Calu3 (cell line): ENCODE measurements around the gene SLC66A2. TPM values are rescaled to one million over a fixed set of nuclear protein-coding genes. Genes with fewer than 3 reads are reported as not detected.

ENCODE experiments used
- BruUV-seq: library from RNA; stranded (reverse); fragments of 400-500 nt; replicated peaks from 2 replicates; lab custom pipeline; 2021; lab: Mats Ljungman, UMichigan
- CTCF ChIA-PET: fragments of 300-600 bp; sonication (Branson Sonifier 250); formaldehyde crosslinking; loops from one replicate; lab custom pipeline; 2022; ENCODE audit warnings: antibody characterized with exemption; lab: Charles Lee
- DNase-seq: peaks from one replicate; pipeline ENCODE4 v3.0.0; 2022
- H3K27ac Mint-ChIP-seq: one replicate; pipeline ENCODE4 v1.8.0; 2022; ENCODE audit warnings: mixed read lengths; ENCODE audit not compliant: unreplicated experiment
- H3K27me3 Mint-ChIP-seq: one replicate; pipeline ENCODE4 v1.8.0; 2022; ENCODE audit warnings: mixed read lengths; ENCODE audit not compliant: unreplicated experiment
- H3K36me3 Mint-ChIP-seq: one replicate; pipeline ENCODE4 v1.8.0; 2022; ENCODE audit warnings: mild to moderate bottlenecking, moderate library complexity, mixed read lengths; ENCODE audit not compliant: insufficient read depth, unreplicated experiment
- H3K4me1 Mint-ChIP-seq: one replicate; pipeline ENCODE4 v1.8.0; 2022; ENCODE audit warnings: mild to moderate bottlenecking, low read depth, mixed read lengths; ENCODE audit not compliant: unreplicated experiment
- H3K4me3 Mint-ChIP-seq: one replicate; pipeline ENCODE4 v1.8.0; 2022; ENCODE audit warnings: mild to moderate bottlenecking, low read depth, moderate library complexity, mixed read lengths; ENCODE audit not compliant: unreplicated experiment
- H3K9me3 Mint-ChIP-seq: one replicate; pipeline ENCODE4 v1.8.0; 2022; ENCODE audit warnings: low read depth, mixed read lengths; ENCODE audit not compliant: unreplicated experiment
- CTCF ChIP-seq: fragments of 200-600 bp; IDR thresholded peaks from one replicate; pipeline ENCODE4 v1.8.0; 2022; ENCODE audit warnings: antibody characterized with exemption; ENCODE audit not compliant: unreplicated experiment
- intact Hi-C: fragments of 100-400 bp; cut with micrococcal nuclease; formaldehyde crosslinking; loops from one replicate; pipeline ENCODE4 v1.10.0; 2022; ENCODE audit not compliant: unreplicated experiment
- total RNA-seq: library from RNA; stranded (reverse); gene quantifications from 2 replicates; pipeline ENCODE4 v1.2.3, GENCODE V29; 2022

The SLC66A2 gene
- total RNA-seq, 1 experiment from 2014 or later, result 19.5 TPM

- Mint-ChIP-seq H3K27ac (no peak overlapping the region), H3K36me3 (peaks cover 11% of the 10 kb centered on the region), H3K9me3 (no peaks in the 10 kb centered on the region), H3K27me3 (no peaks in the 10 kb centered on the region), H3K4me3 (no peak overlapping the region), H3K4me1 (no peaks in the 10 kb centered on the region)
- CTCF ChIA-PET, result no interaction called here
- intact Hi-C loops, result no loop called here
- no TSS peak for BruUV-seq
- no peak for TF ChIP-seq CTCF
- no peak for DNase-seq
Observed at GRCh38 chr18:79942211-79942610, 9.2 kb downstream of the SLC66A2 start.

- no TSS peak for BruUV-seq
- Mint-ChIP-seq H3K36me3 (peaks cover 11% of the 10 kb centered on the region), H3K4me1 (no peaks in the 10 kb centered on the region), H3K4me3 (no peak overlapping the region), H3K27me3 (no peaks in the 10 kb centered on the region), H3K27ac (no peak overlapping the region), H3K9me3 (no peaks in the 10 kb centered on the region)
- DNase-seq, result no peak
- TF ChIP-seq CTCF, result no peak
- intact Hi-C loops, result no loop called here
- CTCF ChIA-PET, result no interaction called here
Observed at GRCh38 chr18:79941473-79942119, 9.9 kb downstream of the SLC66A2 start.

GRCh38 chr18:79940814-79941472 is 10.5 kb downstream of the SLC66A2 start:
- Mint-ChIP-seq H3K9me3 (no peaks in the 10 kb centered on the region), H3K27me3 (no peaks in the 10 kb centered on the region), H3K4me3 (no peak overlapping the region), H3K4me1 (no peaks in the 10 kb centered on the region), H3K27ac (no peak overlapping the region), H3K36me3 (peaks cover 11% of the 10 kb centered on the region)
- TF ChIP-seq CTCF, result no peak
- CTCF ChIA-PET, result no interaction called here
- no TSS peak for BruUV-seq
- intact Hi-C loops, result no loop called here
- DNase-seq, result no peak

GRCh38 chr18:79940126-79940813 is 11.2 kb downstream of the SLC66A2 start:
- no peaks in the 10 kb centered on the region for H3K9me3 Mint-ChIP-seq
- H3K27ac Mint-ChIP-seq, result no peak overlapping the region
- H3K4me1 Mint-ChIP-seq, result no peaks in the 10 kb centered on the region
- no peak for TF ChIP-seq CTCF
- BruUV-seq, result no TSS peak
- intact Hi-C loops, result no loop called here
- no peak for DNase-seq
- peaks cover 11% of the 10 kb centered on the region for H3K36me3 Mint-ChIP-seq
- no peaks in the 10 kb centered on the region for H3K27me3 Mint-ChIP-seq
- CTCF ChIA-PET, result no interaction called here
- H3K4me3 Mint-ChIP-seq, result no peak overlapping the region
